GM12878 (cell line): ENCODE results near the gene CTSW. TPM values are rescaled to one million over a fixed set of nuclear protein-coding genes. Genes with fewer than 3 reads are reported as not detected.

Source experiments
- CBX5 ChIP-seq: sonication (generic); IDR thresholded peaks from 2 replicates; pipeline ENCODE4 v1.6.1; 2016; ENCODE audit warnings: low read depth, moderate library complexity, mild to moderate bottlenecking, inconsistent platforms
- CREB1 ChIP-seq: IDR thresholded peaks from 2 replicates; pipeline ENCODE4 v1.6.1; 2012; ENCODE audit warnings: low read depth, mild to moderate bottlenecking, inconsistent platforms
- ELK1 ChIP-seq: IDR thresholded peaks from 2 replicates; pipeline ENCODE4 v1.6.1; 2012; ENCODE audit warnings: low read depth, low read length, improper control_type of control experiment
- HDGF ChIP-seq: fragments of 450-650 bp; IDR thresholded peaks from 2 replicates; pipeline ENCODE4 v1.6.1; 2016; ENCODE audit warnings: antibody characterized with exemption
- KDM1A ChIP-seq: fragments of 200-600 bp; sonication (generic); IDR thresholded peaks from 2 replicates; pipeline ENCODE4 v1.6.1; 2016; ENCODE audit warnings: borderline replicate concordance
- MTA2 ChIP-seq: fragments of 450-650 bp; IDR thresholded peaks from 2 replicates; pipeline ENCODE4 v1.6.1; 2016; ENCODE audit warnings: low read depth, mild to moderate bottlenecking, moderate library complexity
- POLR2A ChIP-seq: IDR thresholded peaks from 2 replicates; pipeline ENCODE4 v1.6.1; 2011; ENCODE audit warnings: low read depth, mild to moderate bottlenecking, low read length
- POLR2AphosphoS2 ChIP-seq: IDR thresholded peaks from 2 replicates; pipeline ENCODE4 v1.6.1; 2011; ENCODE audit warnings: low read depth, mild to moderate bottlenecking, low read length, improper control_type of control experiment, moderate library complexity
- POLR2AphosphoS5 ChIP-seq: IDR thresholded peaks from 2 replicates; pipeline ENCODE4 v1.6.1; 2011; ENCODE audit warnings: mild to moderate bottlenecking, low read length, inconsistent platforms
- SMARCA5 ChIP-seq: fragments of 450-650 bp; IDR thresholded peaks from 2 replicates; pipeline ENCODE4 v1.6.1; 2017; ENCODE audit warnings: mild to moderate bottlenecking
- SPI1 ChIP-seq: IDR thresholded peaks from 2 replicates; pipeline ENCODE4 v1.6.1; 2011; ENCODE audit warnings: low read depth, mild to moderate bottlenecking, low read length, moderate library complexity, borderline replicate concordance; ENCODE audit not compliant: insufficient read depth
- SREBF1 ChIP-seq: IDR thresholded peaks from 2 replicates; pipeline ENCODE4 v1.6.1; 2012; ENCODE audit warnings: mild to moderate bottlenecking, low read length
- SRF ChIP-seq, 2 experiments: IDR thresholded peaks; 2 replicates each; pipeline ENCODE4 v1.6.1; 2011; ENCODE audit warnings: low read depth in 2 of 2, low read length in 2 of 2, mild to moderate bottlenecking in 1 of 2, moderate library complexity in 1 of 2
- USF1 ChIP-seq: IDR thresholded peaks from 2 replicates; pipeline ENCODE4 v1.6.1; 2011; ENCODE audit warnings: borderline replicate concordance, low read depth, mild to moderate bottlenecking, moderate library complexity, mixed read lengths, low read length; ENCODE audit not compliant: insufficient read depth; ENCODE audit errors: extremely low read length
- polyA plus RNA-seq, 11 experiments: library from polyadenylated mRNA; depleted of rRNA in 4 of 11; unstranded in 6 of 11; stranded (reverse) in 5 of 11; fragments of >200 nt; fragmentation: Nextera tagmentation in 4 of 11; fragmentation: Illumina TruSeq in 1 of 11; extraction: Ambion mirVana in 4 of 11; extraction: Trizol in 1 of 11; gene quantifications; 1 replicate in 1 of 11; 2 replicates in 10 of 11; pipeline versions ENCODE4 v1.2.1 to v1.2.3, GENCODE V29; 2011 to 2016; ENCODE audit warnings: inconsistent platforms in 2 of 11, missing spikeins in 2 of 11, low read depth in 1 of 11
- total RNA-seq, 4 experiments: library from RNA; depleted of rRNA in 3 of 4; stranded (reverse); fragments of >200 nt in 3 of 4; fragmentation: Illumina TruSeq in 1 of 4; extraction: Trizol in 1 of 4; gene quantifications; 2 replicates each; pipeline versions ENCODE4 v1.2.1 to v1.2.3, GENCODE V29; 2013 to 2021
- TF ChIP-seq, protein P1 (sequence below): IDR thresholded peaks from 2 replicates; pipeline ENCODE4 v1.6.1; 2012; ENCODE audit warnings: improper control_type of control experiment, low read depth, low read length; ENCODE audit not compliant: insufficient replicate concordance
- TF ChIP-seq, protein P2 (sequence below): fragments of 150-350 bp; IDR thresholded peaks from 2 replicates; pipeline ENCODE4 v1.6.1; 2014; ENCODE audit warnings: mild to moderate bottlenecking, low read depth, low read length

Gene CTSW
- total and polyA plus RNA-seq, 10 of the 15 experiments (the other 5 are each of a cell fraction or from before 2014, with no cell fraction given), result 0.53 to 12.0 (median 1.7) TPM

DNA sequence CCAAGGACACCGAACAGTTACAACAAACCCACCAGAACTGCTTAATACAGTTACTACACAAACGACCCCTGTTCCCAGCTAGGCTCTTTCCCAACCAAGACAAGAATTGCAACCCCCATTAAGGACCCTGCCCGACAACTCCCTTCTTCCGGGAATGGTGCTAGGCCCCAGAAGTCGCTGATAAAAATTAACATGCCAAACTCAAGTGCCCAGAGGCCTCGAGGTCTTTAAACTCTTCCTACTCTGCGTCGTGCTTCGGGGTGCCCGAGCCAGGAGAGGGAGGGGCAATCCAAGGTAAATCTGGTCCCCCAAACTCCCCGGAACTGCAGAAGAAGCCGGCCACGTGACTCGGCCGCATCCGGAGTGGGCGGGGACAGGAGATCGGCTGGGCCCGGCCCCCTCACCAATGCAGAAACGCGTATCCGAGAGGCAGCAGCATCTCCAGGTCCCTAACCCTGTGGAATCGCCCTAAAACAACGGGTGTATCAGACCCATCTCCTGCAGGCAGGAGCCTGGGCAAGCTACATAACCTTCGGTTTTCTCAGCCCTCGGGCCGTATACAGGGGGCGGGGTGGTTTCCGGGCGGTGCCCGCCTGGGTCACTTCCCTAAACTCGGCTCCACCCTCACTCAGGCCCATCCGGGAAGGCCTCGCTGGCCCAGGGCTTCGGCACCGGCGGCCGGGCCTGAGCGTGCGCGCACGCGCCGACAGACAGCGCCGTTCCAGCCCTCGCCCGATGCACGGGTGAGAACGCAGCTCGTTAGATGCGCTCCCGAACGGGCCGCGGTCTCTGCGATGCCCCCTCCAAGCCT, 22.7 kb upstream of the CTSW start (continued):
- TF ChIP-seq, protein P1, sequence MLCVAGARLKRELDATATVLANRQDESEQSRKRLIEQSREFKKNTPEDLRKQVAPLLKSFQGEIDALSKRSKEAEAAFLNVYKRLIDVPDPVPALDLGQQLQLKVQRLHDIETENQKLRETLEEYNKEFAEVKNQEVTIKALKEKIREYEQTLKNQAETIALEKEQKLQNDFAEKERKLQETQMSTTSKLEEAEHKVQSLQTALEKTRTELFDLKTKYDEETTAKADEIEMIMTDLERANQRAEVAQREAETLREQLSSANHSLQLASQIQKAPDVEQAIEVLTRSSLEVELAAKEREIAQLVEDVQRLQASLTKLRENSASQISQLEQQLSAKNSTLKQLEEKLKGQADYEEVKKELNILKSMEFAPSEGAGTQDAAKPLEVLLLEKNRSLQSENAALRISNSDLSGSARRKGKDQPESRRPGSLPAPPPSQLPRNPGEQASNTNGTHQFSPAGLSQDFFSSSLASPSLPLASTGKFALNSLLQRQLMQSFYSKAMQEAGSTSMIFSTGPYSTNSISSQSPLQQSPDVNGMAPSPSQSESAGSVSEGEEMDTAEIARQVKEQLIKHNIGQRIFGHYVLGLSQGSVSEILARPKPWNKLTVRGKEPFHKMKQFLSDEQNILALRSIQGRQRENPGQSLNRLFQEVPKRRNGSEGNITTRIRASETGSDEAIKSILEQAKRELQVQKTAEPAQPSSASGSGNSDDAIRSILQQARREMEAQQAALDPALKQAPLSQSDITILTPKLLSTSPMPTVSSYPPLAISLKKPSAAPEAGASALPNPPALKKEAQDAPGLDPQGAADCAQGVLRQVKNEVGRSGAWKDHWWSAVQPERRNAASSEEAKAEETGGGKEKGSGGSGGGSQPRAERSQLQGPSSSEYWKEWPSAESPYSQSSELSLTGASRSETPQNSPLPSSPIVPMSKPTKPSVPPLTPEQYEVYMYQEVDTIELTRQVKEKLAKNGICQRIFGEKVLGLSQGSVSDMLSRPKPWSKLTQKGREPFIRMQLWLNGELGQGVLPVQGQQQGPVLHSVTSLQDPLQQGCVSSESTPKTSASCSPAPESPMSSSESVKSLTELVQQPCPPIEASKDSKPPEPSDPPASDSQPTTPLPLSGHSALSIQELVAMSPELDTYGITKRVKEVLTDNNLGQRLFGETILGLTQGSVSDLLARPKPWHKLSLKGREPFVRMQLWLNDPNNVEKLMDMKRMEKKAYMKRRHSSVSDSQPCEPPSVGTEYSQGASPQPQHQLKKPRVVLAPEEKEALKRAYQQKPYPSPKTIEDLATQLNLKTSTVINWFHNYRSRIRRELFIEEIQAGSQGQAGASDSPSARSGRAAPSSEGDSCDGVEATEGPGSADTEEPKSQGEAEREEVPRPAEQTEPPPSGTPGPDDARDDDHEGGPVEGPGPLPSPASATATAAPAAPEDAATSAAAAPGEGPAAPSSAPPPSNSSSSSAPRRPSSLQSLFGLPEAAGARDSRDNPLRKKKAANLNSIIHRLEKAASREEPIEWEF, result no peak
- peak; percentile 79 for TF ChIP-seq POLR2A
- peak in 1 of 2 experiments; percentile 20; a peak in 1 of 4 replicates for TF ChIP-seq SRF (IDR thresholded peaks at IDR 0.05; ENCODE audit: low read depth in 2 of 2, low read length in 2 of 2)
- TF ChIP-seq MTA2, result 0 out of 2 replicates have a peak, but pooled peaks have one; percentile 9
- peak; percentile 94 for TF ChIP-seq USF1
- TF ChIP-seq POLR2AphosphoS2, result 0 out of 2 replicates have a peak, but pooled peaks have one; percentile 39
- TF ChIP-seq SREBF1, result no peak
- no peak for TF ChIP-seq CREB1
- TF ChIP-seq ELK1, result peak; percentile 28; the same call in 1 of the 2 replicates
- TF ChIP-seq HDGF, result peak; percentile 63; the same call in 1 of the 2 replicates
- TF ChIP-seq, protein P2, sequence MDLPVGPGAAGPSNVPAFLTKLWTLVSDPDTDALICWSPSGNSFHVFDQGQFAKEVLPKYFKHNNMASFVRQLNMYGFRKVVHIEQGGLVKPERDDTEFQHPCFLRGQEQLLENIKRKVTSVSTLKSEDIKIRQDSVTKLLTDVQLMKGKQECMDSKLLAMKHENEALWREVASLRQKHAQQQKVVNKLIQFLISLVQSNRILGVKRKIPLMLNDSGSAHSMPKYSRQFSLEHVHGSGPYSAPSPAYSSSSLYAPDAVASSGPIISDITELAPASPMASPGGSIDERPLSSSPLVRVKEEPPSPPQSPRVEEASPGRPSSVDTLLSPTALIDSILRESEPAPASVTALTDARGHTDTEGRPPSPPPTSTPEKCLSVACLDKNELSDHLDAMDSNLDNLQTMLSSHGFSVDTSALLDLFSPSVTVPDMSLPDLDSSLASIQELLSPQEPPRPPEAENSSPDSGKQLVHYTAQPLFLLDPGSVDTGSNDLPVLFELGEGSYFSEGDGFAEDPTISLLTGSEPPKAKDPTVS, result no peak
- peak; percentile 90 for TF ChIP-seq SPI1
- TF ChIP-seq CBX5, result no peak
- TF ChIP-seq KDM1A, result no peak
- no peak for TF ChIP-seq SMARCA5
- TF ChIP-seq POLR2AphosphoS5, result peak; percentile 92
